Keratinocyte (primary cell): ENCODE results near the gene AP5Z1. TPM values are rescaled to one million over a fixed set of nuclear protein-coding genes. Genes with fewer than 3 reads are reported as not detected.

ENCODE experiments used
- DNase-seq: peaks from one replicate; pipeline ENCODE4 v3.0.0-alpha.2; 2011; ENCODE audit warnings: low read depth, missing footprints, low spot score
- FAIRE-seq: peaks from 2 replicates; lab custom pipeline; 2011; peaks lifted over from hg19 to GRCh38; lab: Jason Lieb, UNC
- H2AFZ ChIP-seq: 2 replicates; pipeline ENCODE4 v1.6.0; 2012; ENCODE audit warnings: low read length, control low read depth, inconsistent platforms; ENCODE audit not compliant: control insufficient read depth
- H3K27ac ChIP-seq: 2 replicates; pipeline ENCODE4 v1.5.1; 2011; ENCODE audit warnings: low read length; ENCODE audit not compliant: control insufficient read depth, insufficient read depth
- H3K27me3 ChIP-seq: 3 replicates; pipeline ENCODE4 v1.6.0; 2011; ENCODE audit warnings: low read length; ENCODE audit not compliant: control insufficient read depth, insufficient read depth; ENCODE audit errors: extremely low read depth
- H3K36me3 ChIP-seq, 2 experiments: 2 replicates in 1 of 2; 3 replicates in 1 of 2; pipeline ENCODE4 v1.5.1; 2011; ENCODE audit warnings: low read length in 2 of 2, mild to moderate bottlenecking in 1 of 2; ENCODE audit not compliant: control insufficient read depth in 2 of 2, insufficient read depth in 2 of 2; ENCODE audit errors: extremely low read depth in 1 of 2
- H3K4me1 ChIP-seq: 3 replicates; pipeline ENCODE4 v1.5.1; 2011; ENCODE audit warnings: low read length; ENCODE audit not compliant: control insufficient read depth, insufficient read depth; ENCODE audit errors: extremely low read depth
- H3K4me2 ChIP-seq: 3 replicates; pipeline ENCODE4 v1.6.0; 2011; ENCODE audit warnings: low read depth, low read length; ENCODE audit not compliant: control insufficient read depth, insufficient read depth; ENCODE audit errors: extremely low read depth
- H3K4me3 ChIP-seq, 3 experiments: fragments of 200-600 bp in 1 of 3; sonication (generic) in 1 of 3; 2 replicates in 2 of 3; 3 replicates in 1 of 3; pipeline ENCODE4 v1.5.1; 2011 to 2016; ENCODE audit warnings: low read length in 3 of 3, mild to moderate bottlenecking in 3 of 3, control low read depth in 2 of 3, inconsistent platforms in 1 of 3, low read depth in 1 of 3, mixed read lengths in 1 of 3, mixed run types in 1 of 3, moderate library complexity in 1 of 3; ENCODE audit not compliant: control insufficient read depth in 2 of 3, insufficient read depth in 2 of 3; ENCODE audit errors: extremely low read depth in 1 of 3
- H3K79me2 ChIP-seq: 2 replicates; pipeline ENCODE4 v1.6.0; 2012; ENCODE audit warnings: low read length; ENCODE audit not compliant: control insufficient read depth, insufficient read depth
- H3K9ac ChIP-seq: 3 replicates; pipeline ENCODE4 v1.6.0; 2011; ENCODE audit warnings: low read length; ENCODE audit not compliant: control insufficient read depth, insufficient read depth; ENCODE audit errors: extremely low read depth
- H3K9me1 ChIP-seq: 3 replicates; pipeline ENCODE4 v1.6.0; 2011; ENCODE audit warnings: low read length; ENCODE audit not compliant: control insufficient read depth, insufficient read depth; ENCODE audit errors: extremely low read depth
- H3K9me3 ChIP-seq: 2 replicates; pipeline ENCODE4 v1.5.1; 2012; ENCODE audit warnings: low read depth, low read length; ENCODE audit not compliant: control insufficient read depth
- H4K20me1 ChIP-seq: 3 replicates; pipeline ENCODE4 v1.6.0; 2011; ENCODE audit warnings: low read length; ENCODE audit not compliant: control insufficient read depth, insufficient read depth; ENCODE audit errors: extremely low read depth
- EZH2 ChIP-seq: IDR thresholded peaks from one replicate; pipeline ENCODE4 v1.6.1; 2012; ENCODE audit warnings: inconsistent platforms, mild to moderate bottlenecking, low read length, moderate library complexity
- dilution Hi-C: fragments of 300-500 bp; cut with MboI; formaldehyde crosslinking; loops from one replicate; pipeline ENCODE4 v1.7.0; 2020; ENCODE audit warnings: low sequenced_read_pairs; ENCODE audit not compliant: extremely low pct_ligation_motif_present
- polyA plus RNA-seq, 5 experiments: library from polyadenylated mRNA; depleted of rRNA in 3 of 5; stranded (reverse) in 3 of 5; stranded (forward) in 1 of 5; unstranded in 1 of 5; fragments of >200 nt; gene quantifications; 1 replicate in 1 of 5; 2 replicates in 3 of 5; 3 replicates in 1 of 5; pipeline versions ENCODE4 v1.2.1 to v1.2.3, GENCODE V29; 2011 to 2012; ENCODE audit warnings: missing spikeins in 2 of 5, low read depth in 1 of 5, low replicate concordance in 1 of 5
- TF ChIP-seq, protein P1 (sequence below), 3 experiments: IDR thresholded peaks in 1 of 3; conservative IDR thresholded peaks in 1 of 3; optimal IDR thresholded peaks in 1 of 3; 2 replicates in 2 of 3; 3 replicates in 1 of 3; pipeline versions ENCODE3 to v1.5.1; 2011; ENCODE audit warnings: low read length in 3 of 3, mild to moderate bottlenecking in 3 of 3, moderate library complexity in 2 of 3, control low read depth in 1 of 3, inconsistent platforms in 1 of 3; ENCODE audit not compliant: insufficient read depth in 2 of 3; ENCODE audit errors: extremely low read depth in 1 of 3

Gene AP5Z1
- polyA plus RNA-seq, 1 donor (not counting 4 experiments of a cell fraction or from before 2014, with no cell fraction given): 12.6 TPM

DNA sequence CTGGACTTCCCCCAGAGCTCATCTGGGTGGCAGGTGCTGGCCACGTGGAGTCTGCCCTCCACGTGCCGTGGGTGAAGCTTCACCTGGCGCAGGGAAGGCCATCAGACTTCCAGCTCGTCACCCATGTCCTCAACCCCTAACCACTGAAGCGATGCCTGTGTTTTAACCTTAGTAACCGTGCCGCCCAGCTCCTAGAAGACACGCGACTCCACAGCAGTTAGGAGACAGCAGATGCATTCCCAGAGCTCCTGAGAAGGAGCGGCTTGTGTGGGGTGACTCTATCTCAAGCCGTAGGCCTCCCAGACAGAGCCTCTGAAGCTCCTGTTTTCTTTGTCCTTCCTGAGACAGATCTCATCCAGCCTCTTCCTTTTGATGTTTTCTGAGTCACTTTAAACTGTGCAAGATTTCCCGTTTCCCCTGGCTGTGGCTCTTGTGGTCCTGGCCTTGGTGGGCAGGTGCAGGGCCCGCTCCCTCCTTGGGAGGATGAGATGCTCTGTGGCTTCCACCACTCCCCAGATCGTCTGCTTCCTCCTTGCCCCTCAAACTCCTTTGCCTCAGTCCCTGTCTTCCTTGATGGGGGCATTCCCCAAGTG is 41.4 kb upstream of the AP5Z1 start:
- H3K4me3 ChIP-seq: no peak overlapping the region
- DNase-seq (no peak), FAIRE-seq (no peak)
- no peaks in the 10 kb centered on the region for H3K9me1 ChIP-seq
- peaks cover 78% of the 10 kb centered on the region for H3K79me2 ChIP-seq
- H3K9me3 ChIP-seq: no peaks in the 10 kb centered on the region
- H3K9ac ChIP-seq: no peak overlapping the region
- H3K36me3 ChIP-seq: peaks cover 7 to 9% of the 10 kb centered on the region in 2 experiments
- no peak for TF ChIP-seq EZH2
- TF ChIP-seq, protein P1, sequence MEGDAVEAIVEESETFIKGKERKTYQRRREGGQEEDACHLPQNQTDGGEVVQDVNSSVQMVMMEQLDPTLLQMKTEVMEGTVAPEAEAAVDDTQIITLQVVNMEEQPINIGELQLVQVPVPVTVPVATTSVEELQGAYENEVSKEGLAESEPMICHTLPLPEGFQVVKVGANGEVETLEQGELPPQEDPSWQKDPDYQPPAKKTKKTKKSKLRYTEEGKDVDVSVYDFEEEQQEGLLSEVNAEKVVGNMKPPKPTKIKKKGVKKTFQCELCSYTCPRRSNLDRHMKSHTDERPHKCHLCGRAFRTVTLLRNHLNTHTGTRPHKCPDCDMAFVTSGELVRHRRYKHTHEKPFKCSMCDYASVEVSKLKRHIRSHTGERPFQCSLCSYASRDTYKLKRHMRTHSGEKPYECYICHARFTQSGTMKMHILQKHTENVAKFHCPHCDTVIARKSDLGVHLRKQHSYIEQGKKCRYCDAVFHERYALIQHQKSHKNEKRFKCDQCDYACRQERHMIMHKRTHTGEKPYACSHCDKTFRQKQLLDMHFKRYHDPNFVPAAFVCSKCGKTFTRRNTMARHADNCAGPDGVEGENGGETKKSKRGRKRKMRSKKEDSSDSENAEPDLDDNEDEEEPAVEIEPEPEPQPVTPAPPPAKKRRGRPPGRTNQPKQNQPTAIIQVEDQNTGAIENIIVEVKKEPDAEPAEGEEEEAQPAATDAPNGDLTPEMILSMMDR (optimal IDR thresholded peaks at IDR 0.05 in 1 of 3, IDR thresholded peaks at IDR 0.05 in 1 of 3, conservative IDR thresholded peaks at IDR 0.05 in 1 of 3; ENCODE audit: extremely low read depth in 1 of 3, insufficient read depth in 2 of 3, low read length in 3 of 3): no peak
- no peak overlapping the region for H3K4me2 ChIP-seq
- dilution Hi-C loops: no loop called here
- H2AFZ ChIP-seq: no peak overlapping the region
- H3K27me3 ChIP-seq: no peaks in the 10 kb centered on the region
- H3K27ac ChIP-seq: no peak overlapping the region
- H4K20me1 ChIP-seq: peaks cover 10% of the 10 kb centered on the region
- H3K4me1 ChIP-seq: peaks cover 4% of the 10 kb centered on the region

DNA sequence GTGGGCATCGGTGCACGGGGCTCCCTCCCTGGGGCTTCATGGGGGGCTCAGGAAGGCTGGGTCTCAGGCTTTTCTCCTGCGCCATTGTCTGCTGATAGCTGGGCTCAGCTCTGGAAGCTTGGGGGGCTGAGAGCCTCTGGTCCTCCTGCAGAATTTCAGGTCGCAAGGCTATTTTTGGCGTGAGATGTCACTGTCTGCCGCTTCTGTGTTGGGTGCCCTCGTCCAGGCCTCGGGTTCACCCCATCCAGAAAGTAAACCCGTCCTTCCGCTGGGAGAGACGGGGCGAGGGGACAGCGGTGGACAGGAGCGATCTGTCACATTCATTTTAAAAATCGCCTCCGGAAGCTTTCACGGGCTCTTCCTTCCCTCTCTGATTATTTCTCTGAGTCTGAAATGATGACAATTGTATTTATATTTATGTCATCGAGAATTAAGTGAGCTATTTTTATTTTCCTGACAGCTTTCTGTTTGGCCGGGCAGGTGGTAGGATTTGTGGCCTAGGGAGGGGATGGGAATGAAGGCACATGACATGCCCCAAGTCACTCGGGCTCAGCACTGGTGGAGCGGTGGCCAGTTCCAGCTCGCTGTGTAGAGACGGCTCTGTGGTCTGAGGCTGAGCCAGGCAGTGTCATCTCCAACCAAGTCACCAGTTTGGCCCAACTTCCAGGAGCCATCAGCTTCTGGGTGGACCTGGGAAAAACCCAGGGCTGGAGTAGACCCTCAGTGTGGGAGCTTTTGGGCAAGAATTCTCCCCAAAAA is 40.7 kb upstream of the AP5Z1 start:
- Histone ChIP-seq H3K9ac (no peak overlapping the region), H3K27me3 (no peaks in the 10 kb centered on the region), H3K9me3 (no peaks in the 10 kb centered on the region), H3K4me3 (no peak overlapping the region), H3K4me2 (no peak overlapping the region), H3K36me3 (peaks cover 7 to 11% of the 10 kb centered on the region in 2 experiments), H3K9me1 (no peaks in the 10 kb centered on the region), H2AFZ (no peak overlapping the region), H4K20me1 (peaks cover 13% of the 10 kb centered on the region), H3K79me2 (peaks cover 80% of the 10 kb centered on the region), H3K4me1 (peaks cover 4% of the 10 kb centered on the region), H3K27ac (no peak overlapping the region)
- FAIRE-seq: no peak
- DNase-seq: no peak
- dilution Hi-C loops: no loop called here
- TF ChIP-seq EZH2: no peak
- TF ChIP-seq, protein P1 (optimal IDR thresholded peaks at IDR 0.05 in 1 of 3, IDR thresholded peaks at IDR 0.05 in 1 of 3, conservative IDR thresholded peaks at IDR 0.05 in 1 of 3; ENCODE audit: extremely low read depth in 1 of 3, insufficient read depth in 2 of 3, low read length in 3 of 3): no peak
